Activated T-cell treated with anti-CD3 and anti-CD28 coated beads, Interleukin-2, amount 50 U/mL, for 4 hours (primary cell): ENCODE results near the gene NOXO1. TPM values are rescaled to one million over a fixed set of nuclear protein-coding genes. Genes with fewer than 3 reads are reported as not detected.
"Not testable (repeated sequence)": the region's sequence is repeated elsewhere in the genome, so short reads cannot be mapped to it uniquely, and the experiment has no call there.

Source experiments
- ATAC-seq, 2 donors: fragments of 200-7000 bp; cut with Tn5 transposase; one replicate each; pipeline ENCODE4 v1.10.0; 2021
- DNase-seq: peaks from one replicate; pipeline ENCODE4 v3.0.0-alpha.2; 2020
- H3K27me3 Mint-ChIP-seq: one replicate; pipeline ENCODE4 v1.8.0; 2021; ENCODE audit warnings: low read depth, mixed read lengths
- H3K36me3 Mint-ChIP-seq: one replicate; pipeline ENCODE4 v1.8.0; 2022; ENCODE audit warnings: mixed read lengths; ENCODE audit not compliant: insufficient read depth
- H3K4me1 Mint-ChIP-seq: one replicate; pipeline ENCODE4 v1.8.0; 2021; ENCODE audit warnings: low read depth, mixed read lengths
- H3K4me3 Mint-ChIP-seq: one replicate; pipeline ENCODE4 v1.8.0; 2021; ENCODE audit warnings: mild to moderate bottlenecking, moderate library complexity, mixed read lengths
- H3K9me3 Mint-ChIP-seq: one replicate; pipeline ENCODE4 v1.8.0; 2021; ENCODE audit warnings: mixed read lengths
- total RNA-seq, 3 donors: library from RNA; stranded (reverse); gene quantifications; one replicate each; pipeline ENCODE4 v1.2.1, GENCODE V29; 2021

The NOXO1 gene
- total RNA-seq, 3 donors from 2014 or later = 0.35 TPM; not detected in 2

DNA sequence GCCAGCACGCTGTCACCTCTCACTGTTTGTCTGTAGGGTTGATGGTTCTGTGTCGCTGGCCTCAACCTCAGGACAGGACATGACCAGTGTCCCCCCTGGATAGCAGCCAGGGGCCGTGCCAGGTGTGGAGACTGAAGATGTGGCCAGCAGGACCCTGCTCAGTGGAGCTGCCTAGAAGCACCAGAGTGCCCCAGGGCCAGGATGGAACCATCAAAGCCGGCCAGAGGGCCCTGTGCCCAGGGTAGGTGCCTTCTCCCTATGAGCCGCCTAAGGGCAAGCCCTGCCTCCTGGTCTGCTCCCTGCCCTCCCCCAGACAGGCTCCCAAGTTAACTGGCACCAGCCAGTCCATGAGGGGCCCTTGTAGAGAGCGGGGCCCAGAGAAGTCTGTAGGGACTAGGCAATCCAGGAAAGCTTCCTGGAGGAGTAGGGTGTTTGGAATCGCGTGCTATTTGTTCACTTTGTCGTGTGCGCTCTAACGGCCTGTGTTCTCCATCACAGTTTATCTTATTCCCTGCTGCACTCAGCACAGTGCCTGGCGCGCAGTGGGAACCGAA lies 22.5 kb downstream of the NOXO1 start:
- ATAC-seq (no peak), DNase-seq (no peak)
- peak overlapping the region; percentile 92 for H3K4me3 Mint-ChIP-seq
- peaks cover 26% of the 10 kb centered on the region for H3K4me1 Mint-ChIP-seq
- H3K27me3 Mint-ChIP-seq = no peaks in the 10 kb centered on the region
- no peaks in the 10 kb centered on the region for H3K9me3 Mint-ChIP-seq
- peaks cover 23% of the 10 kb centered on the region for H3K36me3 Mint-ChIP-seq

- peaks cover 23% of the 10 kb centered on the region for H3K4me1 Mint-ChIP-seq
- H3K27me3 Mint-ChIP-seq, ATAC-seq: not testable (repeated sequence)
Observed at GRCh38 chr16:1958143-1958491, 23.2 kb downstream of the NOXO1 start.

GRCh38 chr16:1957434-1958142 lies 23.7 kb downstream of the NOXO1 start:
- not testable (repeated sequence) for H3K27me3 Mint-ChIP-seq, H3K9me3 Mint-ChIP-seq, ATAC-seq, DNase-seq, H3K4me3 Mint-ChIP-seq
- H3K4me1 Mint-ChIP-seq = peaks cover 22% of the 10 kb centered on the region
- peaks cover 13% of the 10 kb centered on the region for H3K36me3 Mint-ChIP-seq

More at GRCh38 chr16:1958143-1958491, 23.2 kb downstream of the NOXO1 start:
- not testable (repeated sequence) for DNase-seq, H3K9me3 Mint-ChIP-seq, H3K4me3 Mint-ChIP-seq
- H3K36me3 Mint-ChIP-seq = peaks cover 18% of the 10 kb centered on the region

GRCh38 chr16:1953734-1954133 lies 27.5 kb downstream of the NOXO1 start:
- no peak overlapping the region for H3K4me3 Mint-ChIP-seq
- ATAC-seq = no peak
- H3K36me3 Mint-ChIP-seq = no peaks in the 10 kb centered on the region
- DNase-seq = no peak
- H3K9me3 Mint-ChIP-seq = no peaks in the 10 kb centered on the region
- peaks cover 2% of the 10 kb centered on the region for H3K4me1 Mint-ChIP-seq
- H3K27me3 Mint-ChIP-seq = no peaks in the 10 kb centered on the region

GRCh38 chr16:1950559-1950958 lies 30.7 kb downstream of the NOXO1 start:
- Mint-ChIP-seq H3K36me3 (no peaks in the 10 kb centered on the region), H3K9me3 (no peaks in the 10 kb centered on the region), H3K4me3 (no peak overlapping the region), H3K27me3 (no peaks in the 10 kb centered on the region), H3K4me1 (peaks cover 2% of the 10 kb centered on the region)
- ATAC-seq (no peak), DNase-seq (no peak)

DNA sequence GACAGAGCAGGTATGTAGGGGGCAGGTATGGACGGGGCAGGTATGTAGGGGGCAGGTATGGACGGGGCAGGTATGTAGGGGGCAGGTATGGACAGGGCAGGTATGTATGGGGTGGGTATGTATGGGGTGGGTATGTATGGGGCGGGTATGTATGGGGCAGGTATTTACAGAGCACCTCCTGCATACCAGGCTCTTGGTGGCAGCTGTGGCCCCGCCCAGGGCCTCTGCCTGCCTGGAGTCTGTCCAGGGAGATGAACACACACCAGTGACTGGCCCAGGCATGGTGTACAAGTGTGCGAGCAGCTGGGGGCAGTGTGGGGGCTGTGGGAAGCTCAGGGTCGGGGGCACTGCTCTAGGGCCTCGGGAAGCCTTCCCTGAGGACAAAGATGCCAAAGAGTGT lies 31.2 kb downstream of the NOXO1 start:
- Mint-ChIP-seq H3K4me1 (peaks cover 2% of the 10 kb centered on the region), H3K36me3 (no peaks in the 10 kb centered on the region), H3K9me3 (no peaks in the 10 kb centered on the region), H3K4me3 (no peak overlapping the region), H3K27me3 (no peaks in the 10 kb centered on the region)
- no peak for ATAC-seq
- no peak for DNase-seq

DNA sequence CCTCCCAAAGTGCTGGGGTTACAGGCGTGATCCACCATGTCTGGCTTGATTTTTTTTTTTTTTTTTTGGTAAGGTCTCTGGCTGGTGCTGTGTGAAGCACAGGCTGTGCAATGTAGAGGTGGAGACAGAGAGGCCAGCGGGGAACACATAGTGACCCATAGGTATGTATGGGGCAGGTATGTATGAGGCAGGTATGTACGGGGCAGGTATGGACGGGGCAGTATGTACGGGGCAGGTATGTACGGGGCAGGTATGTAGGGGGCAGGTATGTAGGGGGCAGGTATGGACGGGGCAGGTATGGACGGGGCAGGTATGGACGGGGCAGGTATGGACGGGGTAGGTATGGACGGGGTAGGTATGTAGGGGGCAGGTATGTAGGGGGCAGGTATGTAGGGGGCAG lies 31.8 kb downstream of the NOXO1 start:
- ATAC-seq = no peak
- Mint-ChIP-seq H3K4me1 (peaks cover 4% of the 10 kb centered on the region), H3K9me3 (no peaks in the 10 kb centered on the region), H3K36me3 (no peaks in the 10 kb centered on the region), H3K4me3 (no peak overlapping the region), H3K27me3 (no peaks in the 10 kb centered on the region)
- no peak for DNase-seq

DNA sequence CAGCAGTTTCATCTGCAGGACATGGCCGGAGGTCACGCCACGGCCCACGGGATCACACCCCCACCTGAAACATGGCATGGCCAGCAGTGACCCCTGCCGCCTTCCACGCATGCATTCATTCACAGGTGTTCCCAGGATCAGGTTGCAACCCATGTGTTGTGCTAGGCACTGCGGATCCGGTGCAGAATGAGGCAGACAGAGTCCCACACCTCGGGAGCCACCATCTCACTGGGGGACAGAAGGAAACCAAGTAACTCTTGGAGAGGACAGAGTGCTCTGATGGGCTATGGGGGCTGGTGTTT lies 33.9 kb downstream of the NOXO1 start:
- ATAC-seq (no peak), DNase-seq (no peak)
- Mint-ChIP-seq H3K36me3 (no peaks in the 10 kb centered on the region), H3K4me1 (peaks cover 17% of the 10 kb centered on the region), H3K27me3 (no peaks in the 10 kb centered on the region), H3K4me3 (no peak overlapping the region), H3K9me3 (no peaks in the 10 kb centered on the region)

DNA sequence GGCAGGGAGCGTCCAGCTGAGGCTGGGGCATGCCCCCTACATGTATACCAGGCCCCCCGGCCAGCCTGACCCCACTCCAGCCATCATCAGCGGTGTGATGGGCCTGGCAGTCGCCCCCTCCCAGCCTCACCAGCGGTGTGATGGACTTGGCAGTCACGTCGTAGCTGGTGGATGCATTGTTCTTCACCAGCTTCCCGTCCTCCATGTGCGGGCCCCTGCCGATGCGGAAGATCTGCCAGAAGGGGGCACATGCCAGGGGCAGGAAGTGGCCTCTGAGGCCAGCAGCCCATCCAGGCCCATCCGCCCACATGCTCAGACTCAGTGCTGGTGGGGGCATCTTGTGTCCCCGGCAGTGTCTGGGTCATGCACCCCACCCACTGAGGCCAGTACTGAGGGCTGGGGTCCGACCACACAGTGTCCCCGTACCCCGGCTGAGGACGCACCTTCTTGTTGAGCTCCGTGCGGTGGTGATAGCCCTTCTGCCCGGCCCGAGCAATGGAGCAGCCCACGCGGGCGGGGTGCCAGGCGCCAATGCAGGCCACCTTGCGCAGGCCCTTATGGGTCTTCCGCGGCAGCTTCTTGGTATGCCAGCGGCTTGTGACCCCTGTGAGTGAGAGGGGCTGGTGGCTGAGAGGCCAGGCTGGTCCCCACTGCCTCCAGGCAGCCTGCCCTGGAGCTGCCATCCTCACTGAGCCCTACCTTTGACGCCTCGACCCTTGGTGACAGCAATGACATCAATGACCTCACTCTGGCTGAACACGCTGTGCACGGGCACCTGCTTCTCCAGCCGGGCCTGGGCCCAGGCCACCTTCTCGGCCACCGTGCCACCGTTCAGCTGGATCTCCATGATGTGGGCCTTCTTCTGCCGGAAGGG lies 34.5 kb downstream of the NOXO1 start:
- Mint-ChIP-seq H3K9me3 (no peaks in the 10 kb centered on the region), H3K27me3 (no peaks in the 10 kb centered on the region)
- ATAC-seq = no peak

GRCh38 chr16:1945559-1946391 lies 35.5 kb downstream of the NOXO1 start:
- no peaks in the 10 kb centered on the region for H3K9me3 Mint-ChIP-seq

More for the DNA sequence above, 34.5 kb downstream of the NOXO1 start:
- no peak for DNase-seq
- H3K4me1 Mint-ChIP-seq = peaks cover 22% of the 10 kb centered on the region
- no peak overlapping the region for H3K4me3 Mint-ChIP-seq
- H3K36me3 Mint-ChIP-seq = no peaks in the 10 kb centered on the region

DNA sequence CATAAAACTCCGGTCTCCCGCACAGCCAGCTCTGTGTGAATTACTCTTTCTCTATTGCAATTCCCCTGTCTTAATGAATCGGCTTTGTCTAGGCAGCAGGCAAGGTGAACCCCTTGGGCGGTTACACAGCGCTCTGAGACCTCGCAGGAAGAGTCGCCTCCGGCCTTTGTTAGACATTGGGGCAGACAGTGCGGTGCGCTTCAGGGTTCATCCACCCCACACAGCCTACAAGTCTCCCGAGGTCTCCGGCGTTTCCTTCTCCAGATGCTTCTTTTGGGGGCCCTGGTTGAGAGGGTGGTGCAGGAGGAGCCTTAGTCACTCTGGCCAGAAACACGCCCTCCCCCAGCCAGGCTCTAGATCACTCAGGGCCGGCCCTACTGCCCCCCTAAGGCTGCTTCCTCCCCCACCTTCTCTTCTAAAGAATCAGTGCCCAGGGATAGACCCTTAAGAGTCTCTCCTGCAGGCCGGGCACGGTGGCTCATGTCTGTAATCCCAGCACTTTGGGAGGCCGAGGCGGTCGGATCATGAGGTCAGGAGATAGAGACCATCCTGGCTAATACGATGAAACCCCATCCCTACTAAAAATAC lies 36.6 kb downstream of the NOXO1 start:
- Mint-ChIP-seq H3K4me3 (peak overlapping the region; percentile 52), H3K36me3 (no peaks in the 10 kb centered on the region), H3K4me1 (peaks cover 27% of the 10 kb centered on the region), H3K9me3 (no peaks in the 10 kb centered on the region), H3K27me3 (no peaks in the 10 kb centered on the region)
- DNase-seq (no peak), ATAC-seq (no peak)

More at GRCh38 chr16:1945559-1946391, 35.5 kb downstream of the NOXO1 start:
- Mint-ChIP-seq H3K4me1 (peaks cover 27% of the 10 kb centered on the region), H3K27me3 (no peaks in the 10 kb centered on the region), H3K4me3 (no peak overlapping the region), H3K36me3 (no peaks in the 10 kb centered on the region)
- DNase-seq (no peak), ATAC-seq (no peak)

- no peaks in the 10 kb centered on the region for H3K27me3 Mint-ChIP-seq
- H3K9me3 Mint-ChIP-seq = no peaks in the 10 kb centered on the region
- H3K36me3 Mint-ChIP-seq = peaks cover 5% of the 10 kb centered on the region
- peak; percentile 99 for DNase-seq
- ATAC-seq = peak; percentile 96 to 98
- peak within 1 kb of the TSS; percentile 87 for H3K4me3 Mint-ChIP-seq
- H3K4me1 Mint-ChIP-seq = peaks cover 27% of the 10 kb centered on the region
Observed at GRCh38 chr16:1942810-1943726, 38.2 kb downstream of the NOXO1 start, which contains the start of gene MSRB1. TSS of gene MSRB1 (minus strand) at chr16:1943199. CDS start at chr16:1943156, 43 bp downstream.
